ENCODE results near the gene SPTLC2.

GRCh38 chr14:77654001-77654441 lies 37.6 kb upstream of the SPTLC2 start:
- no peak for TF ChIP-seq POLR2A (IDR thresholded peaks at IDR 0.05)
- no peak for TF ChIP-seq CTCF (IDR thresholded peaks at IDR 0.05)
- no peak for TF ChIP-seq POLR2AphosphoS5 (IDR thresholded peaks at IDR 0.05)

All from suprapubic skin (tissue), 4 donors.